GM18867 (cell line): Measurements from ENCODE around the gene HEG1.

Experiments
- ATAC-seq: cut with Tn5 transposase; IDR thresholded peaks from one replicate; pipeline ENCODE4 v1.9.1; 2021; ENCODE audit warnings: mild to moderate bottlenecking, moderate library complexity; ENCODE audit not compliant: unreplicated experiment

The HEG1 gene

DNA sequence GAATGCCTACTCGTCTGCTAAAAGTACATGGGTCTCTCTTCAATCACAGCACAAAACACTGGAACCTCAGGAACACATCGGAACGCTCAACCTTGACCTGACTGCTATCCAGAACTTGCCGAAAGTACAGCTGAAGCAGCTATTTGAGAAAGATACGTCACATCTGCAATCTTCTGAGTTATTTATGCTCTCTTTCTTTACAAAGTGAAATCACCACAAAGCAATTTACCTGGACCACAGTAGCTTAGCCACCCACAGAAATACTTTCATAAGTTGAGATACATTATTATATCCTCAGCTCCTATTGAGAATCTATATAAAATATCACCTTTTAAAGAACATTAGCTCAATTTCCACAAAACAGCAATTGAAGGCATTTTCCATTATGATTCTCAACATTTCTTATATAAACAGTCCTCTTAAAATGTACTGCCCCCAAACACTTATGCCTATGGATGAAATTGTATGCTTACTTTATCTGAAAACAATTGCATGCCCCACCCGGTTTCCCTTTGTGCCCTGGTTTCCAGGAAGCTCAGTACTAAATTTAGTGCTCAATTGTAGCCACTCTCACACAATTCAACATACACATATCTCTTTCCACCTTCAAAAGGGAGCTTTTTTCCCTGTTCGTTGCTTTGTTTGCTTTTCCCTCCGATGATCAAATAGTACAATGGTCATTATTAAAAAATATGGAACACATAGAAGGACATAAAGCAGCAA, 31.8 kb downstream of the HEG1 start:
- ATAC-seq: no peak

DNA sequence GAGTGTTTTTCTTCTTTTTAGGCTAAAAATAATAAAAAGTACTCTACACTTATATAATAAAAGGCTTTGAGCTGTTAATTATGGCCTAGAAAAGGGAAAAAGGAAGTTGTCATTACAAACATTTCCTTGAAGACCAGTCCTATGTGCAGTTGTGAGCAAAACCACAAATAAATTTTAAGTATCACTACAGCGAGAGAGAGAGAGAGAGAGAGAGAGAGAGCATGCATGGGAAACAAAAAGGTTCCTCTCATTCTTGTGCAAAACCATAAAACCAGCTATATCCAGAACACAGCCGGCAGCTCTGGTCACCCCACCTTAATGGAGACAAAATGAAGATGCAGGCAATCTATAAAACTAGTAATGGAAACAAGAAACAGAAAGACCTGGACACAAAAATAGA, 33.6 kb downstream of the HEG1 start:
- no peak for ATAC-seq

DNA sequence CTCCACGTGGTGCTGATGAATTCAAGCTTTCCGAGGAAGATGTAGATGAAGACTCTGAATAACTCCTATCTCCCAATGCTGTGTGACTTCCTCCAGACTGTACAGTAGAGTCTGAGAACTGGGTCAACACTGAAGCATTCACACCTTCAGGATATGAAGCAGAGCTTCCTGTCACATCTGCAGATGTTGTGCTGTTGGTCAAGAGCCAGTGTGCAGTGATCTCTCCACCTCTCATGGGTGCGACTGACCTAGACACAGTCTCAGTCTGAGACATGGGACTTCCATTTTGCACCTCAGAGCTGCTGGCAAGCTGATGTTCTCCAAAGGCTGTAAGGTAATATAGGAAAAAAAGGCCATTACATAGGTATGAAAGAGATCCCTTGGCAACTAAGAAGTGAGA, 36.5 kb downstream of the HEG1 start:
- no peak for ATAC-seq

DNA sequence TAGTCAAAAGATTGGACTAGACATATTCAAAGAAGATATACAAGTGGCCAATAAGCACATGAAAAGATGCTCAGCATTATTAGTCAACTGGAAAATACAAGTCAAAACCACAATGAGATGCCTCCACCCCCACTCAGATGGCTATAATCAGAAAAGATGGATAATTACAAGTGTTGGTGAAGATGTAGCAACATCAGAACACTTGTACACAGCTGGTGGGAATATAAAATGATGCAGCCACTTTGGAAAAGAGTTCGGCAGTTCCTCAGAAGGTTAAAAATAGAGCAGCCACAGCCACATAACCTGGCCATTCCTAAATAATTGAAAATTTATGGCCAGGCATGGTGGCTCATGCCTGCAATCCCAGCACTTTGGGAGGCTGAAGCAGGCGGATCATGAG, 38.4 kb downstream of the HEG1 start:
- no peak for ATAC-seq

DNA sequence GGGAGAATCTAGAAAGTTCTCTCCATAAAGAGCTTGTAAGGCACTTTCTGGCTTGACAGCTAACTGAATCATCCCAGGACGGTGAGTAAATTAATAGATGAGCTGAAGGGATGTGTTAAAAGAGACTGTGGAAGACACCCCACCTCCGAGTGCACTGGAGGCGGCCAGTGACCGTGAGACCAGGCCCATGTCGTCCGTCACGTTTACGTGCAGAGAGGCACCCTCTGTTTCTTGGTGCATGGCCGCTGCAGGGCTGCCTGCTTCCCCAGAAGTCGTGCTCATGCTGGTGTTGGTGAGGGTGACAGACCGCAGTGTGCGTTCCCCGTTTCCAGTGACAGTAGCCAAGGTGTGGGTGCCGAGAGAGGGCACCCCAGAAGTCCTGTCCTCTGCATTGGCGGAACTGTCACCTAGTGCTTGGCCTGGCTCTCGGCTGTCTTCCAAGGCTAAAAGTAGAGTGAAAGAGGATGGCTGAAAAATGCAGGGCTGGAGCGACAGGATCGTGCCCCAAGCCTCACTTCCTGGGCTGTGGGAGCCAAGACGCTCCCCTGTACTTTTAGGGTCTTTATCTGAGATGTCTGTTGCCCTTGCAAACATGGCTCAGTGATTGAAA, 41.1 kb downstream of the HEG1 start:
- no peak for ATAC-seq

DNA sequence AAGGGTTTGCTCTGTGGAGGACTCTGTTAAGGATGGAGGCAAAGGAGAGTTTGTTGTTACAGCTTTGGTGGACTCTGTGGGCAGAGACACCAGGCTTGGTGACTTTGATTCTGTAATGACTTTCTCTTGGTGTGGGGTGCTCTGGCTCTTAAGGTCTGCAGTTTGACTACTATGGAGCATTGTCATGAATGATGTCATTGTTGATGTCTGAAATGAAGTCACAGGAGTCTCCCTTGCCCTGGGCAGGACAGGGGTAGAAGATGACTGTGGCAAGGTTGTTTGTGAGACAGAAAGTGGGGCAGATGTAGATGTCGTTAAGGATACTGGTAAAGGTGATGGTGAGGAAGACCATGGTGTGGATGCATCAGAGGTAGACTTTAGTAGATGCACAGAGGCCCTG, 42.7 kb downstream of the HEG1 start:
- ATAC-seq: no peak

DNA sequence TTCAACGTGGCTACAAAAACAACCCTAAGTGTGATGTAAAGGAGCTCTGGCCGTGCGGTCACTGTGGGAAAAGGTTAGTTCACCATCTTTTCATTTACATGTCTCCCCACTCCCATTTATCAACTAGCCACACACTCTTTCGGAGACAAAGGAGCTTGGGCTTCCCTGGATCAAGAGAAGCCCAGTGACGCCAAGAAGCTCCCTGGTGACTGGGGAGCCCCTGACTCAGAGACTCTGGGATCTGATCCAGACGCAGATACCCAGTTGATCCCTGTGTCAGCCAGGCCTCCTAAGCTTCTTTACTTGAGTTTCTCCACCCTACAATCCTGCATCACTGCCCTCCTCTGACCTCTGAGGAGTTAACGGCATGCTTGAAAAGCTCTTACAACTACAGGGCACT, 43.9 kb downstream of the HEG1 start:
- ATAC-seq: no peak

DNA sequence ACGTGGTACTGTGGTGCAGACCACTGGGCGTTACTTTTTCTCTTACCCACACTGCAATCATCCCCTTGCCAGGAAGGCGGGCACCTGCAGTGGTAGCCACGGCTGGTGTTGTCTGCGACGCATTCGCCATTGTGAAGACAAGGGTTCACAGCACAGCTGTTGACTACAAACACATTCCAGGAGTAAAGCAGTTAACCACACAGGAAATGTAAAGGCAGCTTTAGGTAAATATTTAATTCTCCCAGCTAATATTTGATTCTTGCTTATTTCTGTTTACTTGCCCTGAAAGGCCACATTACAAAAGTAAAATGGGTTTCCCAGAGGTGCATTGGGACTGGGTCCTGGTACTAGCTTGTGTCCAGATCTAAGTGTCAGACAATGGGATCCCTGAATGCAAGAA, 45.4 kb downstream of the HEG1 start:
- ATAC-seq: no peak

DNA sequence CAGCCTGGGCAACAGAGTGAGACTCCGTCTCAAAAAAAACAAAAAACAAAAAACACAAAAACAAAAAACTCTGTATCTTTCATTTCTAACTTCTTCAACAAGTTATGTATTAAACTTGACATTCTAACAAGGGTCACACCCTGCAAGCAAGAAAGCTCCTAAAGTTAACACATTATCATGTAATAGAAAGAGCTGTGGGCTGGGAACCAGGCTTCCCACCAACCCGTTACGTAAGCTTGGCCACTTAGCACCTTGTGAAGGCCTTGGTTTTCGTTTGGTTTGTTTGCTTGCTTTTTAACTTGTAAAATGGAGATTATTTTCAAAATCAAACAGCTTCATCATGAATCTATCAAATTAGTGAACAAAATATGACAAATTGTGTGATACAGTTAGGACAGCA, 47.0 kb downstream of the HEG1 start:
- no peak for ATAC-seq

DNA sequence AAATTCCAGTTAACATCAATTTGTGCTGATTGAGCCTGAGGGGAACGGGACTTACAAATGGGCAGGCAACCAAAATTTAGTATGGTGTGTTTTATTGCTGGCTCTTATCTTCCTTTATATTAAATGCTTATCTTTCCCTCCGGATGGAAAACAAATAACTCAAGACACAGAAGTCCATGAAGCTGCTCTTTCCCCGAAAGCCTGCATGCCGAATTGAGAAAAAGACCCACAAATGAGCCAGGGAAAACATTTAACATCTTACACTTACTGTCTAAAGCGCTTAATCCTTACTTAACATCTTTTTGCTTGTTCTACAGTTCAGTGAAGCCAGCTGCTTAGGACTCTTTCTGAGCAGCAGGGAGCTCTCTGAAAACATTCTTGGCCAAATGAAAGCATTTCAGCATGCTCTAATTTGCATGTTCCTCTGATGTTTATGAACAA, 49.5 kb downstream of the HEG1 start:
- no peak for ATAC-seq

DNA sequence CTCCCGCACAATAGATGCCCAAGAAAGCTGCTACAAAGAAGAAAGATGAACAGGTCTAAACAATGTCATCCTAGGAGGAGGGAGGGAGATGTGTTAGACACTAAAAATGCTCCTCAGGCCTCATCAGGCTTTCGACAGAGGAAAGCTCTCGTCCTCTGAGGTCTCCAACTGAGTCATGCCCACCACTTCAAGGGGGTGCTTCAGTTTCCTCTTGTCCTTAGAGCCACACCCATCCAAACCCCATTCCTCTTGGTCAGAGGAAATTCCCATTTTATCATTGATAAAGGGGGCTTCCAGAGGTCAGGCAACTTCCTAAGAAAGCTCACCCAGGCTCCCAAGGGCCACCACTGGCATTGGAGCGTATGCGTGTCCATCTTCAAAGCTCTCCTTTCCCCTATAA, 50.1 kb downstream of the HEG1 start:
- ATAC-seq: no peak

DNA sequence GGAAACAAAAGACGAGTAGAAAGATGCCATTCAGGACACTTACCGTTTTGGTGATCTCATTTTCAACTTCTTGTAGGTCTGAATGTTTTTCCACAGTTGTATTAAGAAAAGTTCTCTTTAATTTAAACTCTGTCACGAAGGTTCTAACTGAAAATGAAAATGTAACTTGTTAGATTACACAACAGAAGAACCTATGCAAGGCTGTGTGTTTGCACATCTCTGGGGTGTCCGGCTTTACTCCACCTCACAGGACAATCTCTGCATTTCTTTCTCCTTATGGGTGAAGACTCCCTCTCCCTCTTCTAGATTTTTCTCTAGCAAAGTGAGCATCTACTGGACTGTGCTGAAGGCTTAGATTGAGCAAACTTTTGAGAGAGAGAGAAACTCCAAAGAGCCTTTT, 50.6 kb downstream of the HEG1 start:
- no peak for ATAC-seq

DNA sequence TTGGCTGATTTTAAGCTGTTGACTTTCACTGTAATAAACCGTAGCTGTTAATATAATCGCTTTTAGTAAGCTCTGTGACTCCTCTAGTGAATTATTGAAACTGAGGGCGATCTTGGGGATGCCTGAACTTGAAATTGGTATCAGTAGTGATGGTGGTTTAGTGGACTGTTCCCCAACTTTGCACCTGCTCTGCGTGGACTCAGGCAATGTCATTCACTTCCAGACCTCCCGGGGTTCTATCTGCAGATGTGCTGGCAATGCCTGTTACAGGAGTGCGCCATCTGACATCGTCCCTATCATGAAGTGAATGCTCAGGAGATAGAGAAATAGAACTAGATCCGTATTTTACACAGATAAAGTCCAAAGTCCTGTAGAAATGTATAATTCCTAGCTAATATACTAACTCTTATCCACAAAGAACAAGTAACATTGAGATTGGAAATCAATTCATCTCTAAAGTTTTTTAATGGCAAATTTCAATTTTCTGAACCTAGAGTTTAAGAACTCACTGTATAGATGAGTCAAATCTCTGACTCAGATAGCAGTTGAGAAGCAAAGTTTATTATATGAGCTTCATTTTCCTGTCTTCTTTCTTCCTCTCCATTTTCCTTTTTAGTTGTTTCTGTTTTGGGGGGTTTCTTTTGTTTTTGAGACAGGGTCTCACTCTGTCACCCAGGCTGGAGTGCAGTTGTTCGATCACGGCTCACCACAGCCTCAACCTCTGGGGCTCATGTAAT, 51.8 kb downstream of the HEG1 start:
- ATAC-seq: no peak

DNA sequence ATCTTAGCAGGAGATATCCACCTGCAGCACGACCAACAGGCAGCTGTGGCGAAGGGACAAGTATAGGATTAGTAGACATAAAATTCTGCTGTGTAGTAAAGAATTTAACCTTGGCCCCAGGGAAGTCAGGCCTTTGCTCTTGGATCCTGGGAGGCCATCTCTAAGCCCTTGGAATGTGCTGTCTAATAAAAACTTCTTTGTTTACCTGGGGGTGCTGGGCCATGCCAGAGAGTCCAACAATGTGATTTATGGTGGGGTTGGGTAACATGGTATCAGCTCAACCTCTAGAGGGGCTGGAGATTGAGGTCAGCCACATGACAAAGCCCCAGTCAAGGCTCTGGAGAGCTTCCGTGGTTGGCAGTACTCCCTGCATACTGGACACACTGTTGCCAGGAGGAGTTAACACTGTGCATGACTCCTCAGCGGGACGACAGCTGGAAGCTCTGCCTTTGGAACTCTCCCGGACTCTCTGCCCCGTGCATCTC, 52.4 kb downstream of the HEG1 start:
- ATAC-seq: no peak

DNA sequence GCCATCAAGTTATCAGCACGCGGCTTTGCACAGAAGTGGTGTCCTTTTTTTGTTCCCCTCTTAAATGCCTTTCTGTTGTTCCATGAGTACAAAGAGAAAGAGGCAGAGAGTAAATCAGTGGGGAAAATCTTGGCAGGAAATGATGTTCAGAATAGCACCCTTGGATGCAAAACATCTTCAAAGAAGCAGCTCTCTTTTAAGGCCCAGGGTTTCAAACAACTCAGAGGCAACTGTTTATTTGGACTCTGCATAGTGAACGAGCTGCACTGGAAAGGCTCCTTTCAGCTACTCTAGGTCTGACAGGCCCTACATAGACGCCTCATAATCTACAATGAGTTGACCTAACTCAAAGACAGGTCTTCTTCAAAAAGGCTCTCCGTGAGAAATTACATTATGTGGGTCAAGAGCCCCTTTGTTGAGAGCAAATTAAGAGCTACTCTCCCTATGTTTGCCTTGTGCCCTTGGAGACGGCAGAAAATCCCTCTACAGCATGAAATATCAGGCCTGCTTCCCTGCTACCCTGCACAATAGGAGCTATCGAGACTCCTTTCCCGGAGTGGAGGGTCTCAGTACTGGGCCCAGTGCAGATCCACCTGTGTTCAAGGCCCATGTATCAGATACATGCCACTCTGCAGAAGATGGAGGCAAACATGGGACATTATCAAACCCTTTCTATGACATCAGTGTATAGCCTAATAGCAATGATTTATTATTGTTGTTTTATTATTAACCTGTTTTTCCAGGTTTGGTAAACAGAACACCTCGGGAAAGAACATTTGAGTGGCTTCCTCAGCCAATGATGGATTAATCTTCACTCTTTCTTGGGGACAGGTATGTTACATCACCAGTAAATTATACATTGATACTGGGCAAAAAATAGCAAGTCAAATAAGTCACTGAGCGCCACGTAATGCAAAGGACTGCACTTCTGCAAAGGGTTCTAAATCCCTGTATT, 53.1 kb downstream of the HEG1 start:
- no peak for ATAC-seq

DNA sequence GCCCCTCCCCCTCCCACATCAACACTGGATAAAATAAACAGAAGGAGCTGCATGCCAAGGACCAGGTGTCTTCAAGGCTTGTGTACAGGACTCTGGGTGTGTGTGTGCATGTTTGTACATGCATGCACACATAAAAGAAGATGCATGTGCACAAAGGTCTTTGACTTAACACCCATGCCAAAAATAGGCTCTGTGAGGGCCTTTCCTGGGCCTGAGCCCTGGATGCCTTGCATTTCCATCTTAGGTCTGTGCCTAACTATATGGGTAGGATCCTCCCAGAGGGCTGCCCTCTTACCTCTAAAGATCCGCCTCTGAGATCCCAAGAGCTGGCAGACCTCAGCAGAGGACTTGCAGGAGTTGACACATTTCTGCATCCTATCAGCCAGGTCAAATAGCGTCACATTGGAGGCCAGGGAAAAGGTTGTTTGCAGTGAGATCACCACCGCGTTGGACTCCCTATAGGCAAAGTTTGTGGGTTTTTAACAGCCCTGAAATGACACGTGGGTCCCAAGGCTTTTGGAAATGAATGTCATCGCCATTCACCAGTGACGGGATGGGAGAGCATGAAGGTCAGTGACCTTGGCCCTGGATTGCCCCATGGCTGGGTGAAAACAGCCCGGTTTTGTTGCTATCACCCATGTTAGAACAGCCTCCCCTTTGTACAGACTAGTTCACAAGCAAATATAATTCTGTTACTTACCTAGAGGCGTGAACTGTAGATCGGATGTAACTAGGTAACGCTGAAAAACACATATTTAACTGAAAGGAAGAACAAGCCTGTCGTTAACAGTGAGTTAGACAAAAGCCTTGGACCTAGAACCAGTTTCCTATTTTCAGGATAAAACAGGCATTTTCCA, 54.0 kb downstream of the HEG1 start:
- no peak for ATAC-seq

DNA sequence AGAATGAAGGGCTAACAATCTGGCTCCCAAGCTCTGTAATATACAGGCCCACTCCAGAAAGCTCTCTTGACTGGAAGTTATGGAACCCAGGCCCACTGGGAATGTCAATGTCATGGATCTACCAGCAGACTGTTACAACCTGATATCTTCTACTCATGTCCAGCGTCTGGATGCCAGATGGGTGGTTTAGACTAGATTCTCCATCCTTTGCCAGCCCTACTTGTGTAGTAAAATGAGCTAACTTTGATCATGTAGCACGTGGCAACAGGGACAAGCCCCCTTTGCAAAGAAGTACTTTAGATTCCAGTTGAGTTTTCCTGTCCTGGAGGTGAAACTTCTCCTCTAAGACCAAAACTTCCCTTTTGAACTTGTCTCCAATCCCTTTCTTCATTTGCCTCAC, 55.1 kb downstream of the HEG1 start:
- ATAC-seq: no peak

DNA sequence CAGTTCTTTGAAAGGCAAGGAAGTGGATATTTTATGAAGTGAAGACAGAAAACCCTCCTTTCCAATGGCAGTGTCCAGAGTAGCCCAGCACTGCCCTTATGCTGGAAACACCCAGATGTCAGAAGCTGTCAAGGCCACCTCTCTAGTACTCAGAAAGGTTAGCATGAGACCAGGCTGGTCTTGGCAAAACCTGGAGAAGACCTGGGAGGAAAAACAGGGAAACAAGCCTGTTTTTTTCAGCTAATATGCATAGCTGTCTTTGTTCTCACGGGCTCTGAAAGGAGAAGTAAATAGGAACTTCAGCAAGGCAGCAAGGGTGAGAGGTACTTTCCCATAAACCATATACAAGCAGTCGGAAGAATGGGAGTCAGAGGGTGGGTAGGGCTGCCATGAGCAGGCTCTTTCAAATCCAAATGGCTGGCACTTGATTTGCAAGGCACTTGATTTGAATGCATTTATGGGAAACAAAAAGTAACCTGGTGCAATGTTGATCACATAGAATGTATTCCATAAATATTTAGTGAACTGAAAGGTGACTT, 55.8 kb downstream of the HEG1 start:
- ATAC-seq: no peak

DNA sequence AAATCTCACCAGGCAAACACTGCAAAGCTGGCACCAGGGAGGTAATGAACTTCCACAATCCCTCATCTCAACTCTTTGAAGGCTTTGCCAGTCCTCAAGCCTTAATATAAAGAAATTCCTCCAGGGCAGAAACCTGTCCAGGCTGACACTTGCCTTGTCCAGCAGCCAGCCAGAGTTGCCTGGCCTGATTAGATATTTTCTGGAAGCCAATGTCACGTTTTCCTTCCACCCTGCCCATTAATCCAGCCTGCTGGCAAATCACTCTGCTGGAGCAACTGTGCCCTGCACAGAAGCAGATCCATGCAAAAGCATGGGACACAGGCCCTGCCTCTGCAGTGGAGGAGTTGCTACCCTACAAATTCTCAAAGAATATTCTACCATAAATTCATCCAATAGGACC, 56.5 kb downstream of the HEG1 start:
- no peak for ATAC-seq

DNA sequence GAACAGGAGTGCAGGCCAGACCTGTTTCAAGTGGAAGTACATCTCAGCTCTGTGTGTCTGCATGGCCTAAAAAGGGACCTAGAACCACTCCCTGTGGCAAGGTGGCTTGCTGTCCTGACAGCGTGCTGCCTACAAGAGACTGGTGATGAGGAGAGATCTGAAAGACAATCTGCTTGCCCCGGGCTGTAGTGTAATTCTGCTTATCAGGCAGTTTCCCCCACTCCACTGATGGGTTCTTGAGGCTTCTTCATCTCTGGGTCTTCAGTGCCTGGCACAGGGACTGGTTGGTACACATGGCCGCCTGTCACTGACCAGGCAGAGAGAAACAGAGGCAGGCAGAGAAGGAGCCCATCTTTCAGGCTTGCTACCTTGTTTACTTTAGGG, 57.6 kb downstream of the HEG1 start:
- no peak for ATAC-seq
